CD1c-positive myeloid dendritic cell (primary cell): ENCODE measurements around the gene PRMT5.

Experiments used
- DNase-seq: peaks from one replicate; pipeline ENCODE4 v3.0.0-alpha.2; 2016; ENCODE audit errors: extremely low spot score

The PRMT5 gene

DNA sequence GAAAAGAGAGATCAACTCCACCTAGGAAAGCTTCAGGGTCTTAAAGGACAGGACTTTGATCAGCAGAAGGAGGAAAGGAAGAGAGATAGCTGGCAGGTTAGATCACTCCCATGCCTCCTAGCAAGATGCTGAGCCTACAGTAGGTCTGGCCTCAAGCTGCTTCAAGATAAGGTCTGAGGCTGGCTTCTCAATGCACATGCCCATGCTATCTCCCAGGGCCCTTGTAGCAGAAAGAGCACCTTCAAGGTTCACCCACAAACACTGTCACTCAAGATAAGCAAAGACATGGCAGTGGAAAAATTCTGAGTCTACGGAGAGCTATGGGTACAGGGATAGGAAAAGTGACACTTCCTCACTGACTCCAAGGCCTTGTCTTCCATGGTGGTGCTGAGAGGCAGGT, 31.8 kb downstream of the PRMT5 start:
- DNase-seq: no peak

DNA sequence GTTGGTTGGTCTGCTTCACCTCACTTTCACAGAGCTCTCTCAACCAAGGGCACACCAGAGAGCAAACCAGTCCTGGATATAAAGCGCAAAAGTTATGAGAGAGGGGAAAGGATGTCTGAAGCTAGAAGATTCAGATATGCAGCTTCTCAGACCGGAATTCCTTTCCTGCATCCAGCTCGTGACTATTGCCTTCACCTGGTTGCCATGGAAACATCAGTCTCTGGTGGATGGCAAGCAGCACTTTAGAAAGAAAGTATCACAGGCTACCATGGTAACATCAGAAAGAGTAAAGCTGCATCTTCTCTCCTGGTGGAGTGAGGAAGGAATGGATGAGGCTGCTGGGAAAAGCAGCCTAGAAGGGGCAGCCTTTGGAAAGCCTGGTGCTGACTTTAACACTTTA, 32.4 kb downstream of the PRMT5 start:
- no peak for DNase-seq

- no peak for DNase-seq
Observed at GRCh38 chr14:22896356-22896755, 32.8 kb downstream of the PRMT5 start.

DNA sequence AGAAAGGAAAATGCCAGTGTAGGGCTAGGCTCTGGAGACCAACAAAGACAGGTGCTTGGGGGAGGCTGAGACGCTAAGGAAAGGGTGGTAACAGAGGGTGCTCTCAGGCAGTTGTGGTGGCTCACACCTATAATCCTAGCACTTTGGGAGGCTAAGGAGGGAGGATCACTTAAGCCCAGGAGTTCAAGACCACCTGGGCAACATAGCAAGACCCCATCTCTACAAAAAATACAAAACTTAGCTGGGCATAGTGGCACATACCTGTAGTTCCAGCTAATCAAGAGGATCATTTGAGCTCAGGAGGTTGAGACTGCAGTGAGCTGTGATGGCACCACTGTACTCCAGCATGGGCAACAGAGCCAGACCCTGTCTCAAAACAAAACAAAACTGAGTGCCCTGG, 33.8 kb downstream of the PRMT5 start:
- no peak for DNase-seq

DNA sequence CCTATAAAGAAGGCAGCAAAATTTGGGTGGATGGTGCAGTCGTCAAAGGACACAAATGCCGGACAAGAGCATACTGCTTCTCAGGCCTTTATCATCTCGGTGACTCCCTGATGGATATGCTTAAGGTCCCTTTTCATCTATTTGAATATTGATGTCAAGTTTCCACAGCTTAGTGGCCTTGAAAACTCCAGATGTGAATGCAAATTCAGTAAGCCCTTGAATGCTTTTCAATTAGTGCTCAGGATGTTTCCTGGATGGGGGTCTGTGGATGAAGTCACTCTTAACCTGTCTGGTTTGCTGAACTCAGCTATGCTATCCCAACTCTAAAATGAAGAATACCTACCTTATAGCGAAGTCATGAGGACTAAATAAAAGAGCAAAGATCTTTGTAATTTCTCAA, 35.5 kb downstream of the PRMT5 start:
- DNase-seq: no peak

- no peak for DNase-seq
Observed at GRCh38 chr14:22892488-22892887, 36.7 kb downstream of the PRMT5 start.

DNA sequence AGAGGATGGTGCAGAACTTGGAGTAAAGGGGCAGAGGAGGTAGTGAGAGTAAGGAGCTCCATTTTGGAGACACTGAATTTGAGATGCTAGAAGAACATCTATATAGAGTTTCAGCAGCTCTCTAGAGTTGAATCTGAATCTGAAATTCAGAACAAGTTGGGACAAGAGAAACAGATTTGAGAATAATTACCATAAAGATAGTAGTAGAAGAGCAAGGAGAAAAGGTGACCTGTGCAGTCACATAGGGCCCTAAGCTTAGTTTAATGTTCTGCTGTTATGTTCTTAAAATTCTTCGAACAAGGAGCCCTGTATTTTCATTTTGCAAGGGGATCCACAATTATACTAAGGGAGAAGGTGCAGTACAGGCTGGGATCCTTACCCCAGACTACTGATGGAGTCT, 38.8 kb downstream of the PRMT5 start:
- DNase-seq: no peak

DNA sequence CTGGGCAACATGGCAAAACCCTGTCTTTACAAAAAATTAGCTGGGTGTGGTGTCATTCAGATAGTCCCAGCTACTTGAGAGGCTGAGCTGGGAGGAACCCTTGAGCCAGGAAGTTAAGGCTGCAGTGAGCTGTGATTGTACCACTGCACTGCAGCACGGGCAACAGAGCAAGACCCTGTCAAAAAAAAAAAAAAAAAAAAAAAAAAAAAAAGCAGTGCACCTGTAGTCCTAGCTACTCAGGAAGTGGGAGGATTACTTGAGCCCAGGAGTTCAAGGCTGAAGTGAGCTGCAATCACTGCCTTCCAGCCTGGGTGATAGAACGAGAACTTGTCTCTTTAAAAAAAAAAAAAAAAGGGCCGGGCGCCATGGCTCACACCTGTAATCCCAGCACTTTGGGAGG, 40.5 kb downstream of the PRMT5 start:
- DNase-seq: no peak

- DNase-seq: no peak
Observed at GRCh38 chr14:22887990-22888378, 41.2 kb downstream of the PRMT5 start.

- DNase-seq: peak; percentile 60
Observed at GRCh38 chr14:22887260-22887989, 41.8 kb downstream of the PRMT5 start.

- peak; percentile 71 for DNase-seq
Observed at GRCh38 chr14:22886500-22887259, 42.5 kb downstream of the PRMT5 start.

- DNase-seq: no peak
Observed at GRCh38 chr14:22885975-22886374, 43.2 kb downstream of the PRMT5 start.

GRCh38 chr14:22884738-22885523, 44.2 kb downstream of the PRMT5 start:
- DNase-seq: no peak

GRCh38 chr14:22884076-22884737, 45.0 kb downstream of the PRMT5 start:
- peak; percentile 82 for DNase-seq

DNA sequence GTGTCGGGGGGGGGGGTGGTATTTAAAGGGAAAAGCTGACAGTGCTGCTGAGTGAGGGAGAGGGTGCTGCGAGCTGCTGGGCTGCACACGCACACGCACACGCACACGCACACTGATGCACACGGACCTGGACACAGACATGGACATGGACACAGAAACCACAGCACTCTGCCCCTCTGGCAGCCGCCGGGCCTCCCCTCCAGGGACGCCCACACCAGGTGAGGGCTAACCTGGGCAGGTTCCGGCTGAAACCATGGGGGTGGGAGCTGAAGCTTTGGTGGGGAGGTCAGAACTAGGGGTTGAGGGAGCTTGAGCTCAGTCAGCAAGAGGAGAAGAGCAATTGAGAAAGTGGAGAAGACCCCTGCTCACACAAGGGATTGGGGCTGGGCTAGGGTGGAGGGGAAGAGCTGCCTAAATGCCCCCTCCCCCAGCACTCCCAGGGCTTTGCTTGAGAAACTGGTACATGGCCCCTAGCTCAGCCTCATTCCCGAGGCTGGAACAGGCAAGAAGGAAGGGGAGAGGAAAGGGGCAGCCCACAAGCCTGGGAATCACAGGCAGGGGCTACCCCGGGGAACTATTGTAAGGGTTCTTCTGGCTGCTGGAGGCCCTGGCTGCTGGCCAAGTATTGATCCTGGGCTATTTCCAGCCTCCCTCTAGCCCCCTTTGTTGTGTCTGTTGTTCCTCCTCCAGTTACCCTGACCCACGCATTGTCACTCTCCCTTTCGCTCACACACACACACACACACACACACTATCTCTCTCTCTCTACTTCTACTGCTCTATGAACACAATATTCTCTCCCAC, 45.8 kb downstream of the PRMT5 start, which contains the start of gene REM2:
REM2 (plus strand) TSS at position 50 of the 804 bp plus-strand sequence; CDS start at position 116, 66 bp downstream.
- DNase-seq: no peak

GRCh38 chr14:22882529-22883172, 46.5 kb downstream of the PRMT5 start:
- DNase-seq: peak; percentile 38

GRCh38 chr14:22882064-22882463, 47.1 kb downstream of the PRMT5 start:
- DNase-seq: no peak

- no peak for DNase-seq
Observed at GRCh38 chr14:22878271-22879246, 50.6 kb downstream of the PRMT5 start.

DNA sequence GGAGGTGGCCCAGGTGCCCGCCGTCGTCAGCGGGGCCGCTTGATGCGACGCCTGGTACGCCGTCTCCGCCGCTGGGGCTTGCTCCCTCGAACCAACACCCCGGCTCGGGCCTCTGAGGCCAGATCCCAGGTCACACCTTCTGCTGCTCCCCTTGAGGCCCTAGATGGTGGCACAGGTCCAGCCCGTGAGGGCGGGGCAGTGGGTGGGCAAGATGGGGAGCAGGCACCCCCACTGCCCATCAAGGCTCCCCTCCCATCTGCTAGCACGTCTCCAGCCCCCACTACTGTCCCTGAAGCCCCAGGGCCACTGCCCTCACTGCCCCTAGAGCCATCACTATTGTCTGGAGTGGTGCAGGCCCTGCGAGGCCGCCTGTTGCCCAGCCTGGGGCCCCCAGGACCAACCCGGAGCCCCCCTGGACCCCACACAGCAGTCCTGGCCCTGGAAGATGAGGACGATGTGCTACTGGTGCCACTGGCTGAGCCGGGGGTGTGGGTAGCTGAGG, 52.1 kb downstream of the PRMT5 start:
- no peak for DNase-seq
